GM21381 (cell line): ENCODE results near the gene SLC12A8.

Source experiments
- ATAC-seq: cut with Tn5 transposase; IDR thresholded peaks from one replicate; pipeline ENCODE4 v1.9.1; 2021; ENCODE audit warnings: mild to moderate bottlenecking, moderate library complexity; ENCODE audit not compliant: unreplicated experiment

SLC12A8 gene, protein sequence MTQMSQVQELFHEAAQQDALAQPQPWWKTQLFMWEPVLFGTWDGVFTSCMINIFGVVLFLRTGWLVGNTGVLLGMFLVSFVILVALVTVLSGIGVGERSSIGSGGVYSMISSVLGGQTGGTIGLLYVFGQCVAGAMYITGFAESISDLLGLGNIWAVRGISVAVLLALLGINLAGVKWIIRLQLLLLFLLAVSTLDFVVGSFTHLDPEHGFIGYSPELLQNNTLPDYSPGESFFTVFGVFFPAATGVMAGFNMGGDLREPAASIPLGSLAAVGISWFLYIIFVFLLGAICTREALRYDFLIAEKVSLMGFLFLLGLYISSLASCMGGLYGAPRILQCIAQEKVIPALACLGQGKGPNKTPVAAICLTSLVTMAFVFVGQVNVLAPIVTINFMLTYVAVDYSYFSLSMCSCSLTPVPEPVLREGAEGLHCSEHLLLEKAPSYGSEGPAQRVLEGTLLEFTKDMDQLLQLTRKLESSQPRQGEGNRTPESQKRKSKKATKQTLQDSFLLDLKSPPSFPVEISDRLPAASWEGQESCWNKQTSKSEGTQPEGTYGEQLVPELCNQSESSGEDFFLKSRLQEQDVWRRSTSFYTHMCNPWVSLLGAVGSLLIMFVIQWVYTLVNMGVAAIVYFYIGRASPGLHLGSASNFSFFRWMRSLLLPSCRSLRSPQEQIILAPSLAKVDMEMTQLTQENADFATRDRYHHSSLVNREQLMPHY

DNA sequence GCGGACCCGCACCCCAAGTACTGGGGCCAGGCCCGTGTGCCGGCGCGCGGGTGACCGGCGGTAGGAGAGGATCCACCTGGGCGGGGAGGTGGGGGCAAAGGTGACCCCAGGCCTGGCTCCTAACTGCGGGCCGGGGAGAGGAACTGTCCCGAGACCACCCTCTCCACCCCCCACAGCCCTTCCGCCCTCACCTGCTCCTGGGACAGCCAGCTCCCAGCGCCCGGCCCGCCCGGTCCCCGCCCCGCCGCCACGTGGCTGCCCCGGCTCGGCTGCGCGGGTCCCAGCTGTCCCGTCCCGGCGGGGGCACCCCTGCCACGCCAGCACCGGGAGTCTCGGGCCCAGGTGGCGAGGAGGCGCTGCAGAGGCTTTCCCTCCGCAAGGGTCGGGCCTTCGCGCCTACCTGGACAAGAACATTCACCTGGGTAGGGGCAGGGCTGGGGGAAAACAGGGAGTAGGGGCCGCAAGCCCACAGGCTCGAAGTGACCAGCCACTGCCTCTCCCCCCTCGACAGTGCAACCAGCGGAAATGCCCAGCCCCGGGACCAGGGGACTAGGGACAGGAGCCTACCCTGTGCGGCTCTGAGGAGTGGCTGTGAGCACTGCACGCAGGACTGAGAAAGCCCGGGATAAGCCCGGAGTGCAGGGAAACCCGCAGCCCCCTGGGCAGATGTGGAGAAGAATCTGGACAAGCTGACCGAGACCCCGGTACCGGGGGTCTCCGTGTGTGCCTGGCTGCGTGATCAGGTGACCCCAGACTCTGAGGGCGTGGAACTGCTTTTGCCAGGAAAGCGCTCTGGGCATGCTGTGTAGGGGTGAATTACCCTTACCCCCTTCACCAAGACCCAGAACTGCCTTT, at the start of gene SLC12A8:
Gene SLC12A8 (minus strand): TSS at position 240 of the 855 bp plus-strand sequence. CDS start 1,399 bp downstream, outside the sequence.
- no peak for ATAC-seq

DNA sequence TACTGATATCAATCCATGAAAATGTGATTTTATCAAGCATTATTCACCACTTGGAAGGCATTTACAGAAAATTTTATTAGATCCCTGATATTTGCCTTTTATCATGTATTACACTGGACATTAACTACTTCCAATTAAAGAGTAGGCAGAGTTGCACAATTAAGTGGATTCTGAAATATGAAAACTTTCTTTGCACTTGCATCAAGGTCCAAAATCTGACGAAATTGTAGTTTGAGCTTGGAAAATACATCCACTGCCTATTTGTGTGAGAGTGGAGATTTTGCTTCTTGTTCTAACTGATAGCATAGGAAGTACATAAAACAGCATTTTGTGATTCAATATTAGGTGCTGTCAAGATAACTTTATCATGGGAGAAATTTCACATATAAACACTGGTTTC, 49.6 kb upstream of the SLC12A8 start:
- ATAC-seq = no peak

DNA sequence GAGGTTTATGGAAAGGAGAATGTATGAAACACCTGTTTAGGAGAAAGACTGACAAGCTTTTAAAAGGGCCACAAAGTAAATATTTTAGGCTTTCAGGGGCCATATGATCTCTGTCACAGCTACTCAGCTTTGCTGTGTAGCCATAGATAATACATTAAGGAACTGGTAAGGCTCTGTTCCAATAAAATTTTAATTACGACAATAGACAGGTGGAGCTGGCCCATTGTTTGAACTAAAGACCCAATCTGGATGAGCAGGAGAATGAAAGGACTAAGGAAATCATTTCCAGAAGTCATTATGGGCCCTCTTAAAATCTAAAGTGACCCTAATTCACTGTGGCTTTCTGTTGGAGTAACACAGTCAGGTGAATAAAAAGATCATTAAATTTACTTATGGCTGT, 48.5 kb upstream of the SLC12A8 start:
- ATAC-seq = no peak

DNA sequence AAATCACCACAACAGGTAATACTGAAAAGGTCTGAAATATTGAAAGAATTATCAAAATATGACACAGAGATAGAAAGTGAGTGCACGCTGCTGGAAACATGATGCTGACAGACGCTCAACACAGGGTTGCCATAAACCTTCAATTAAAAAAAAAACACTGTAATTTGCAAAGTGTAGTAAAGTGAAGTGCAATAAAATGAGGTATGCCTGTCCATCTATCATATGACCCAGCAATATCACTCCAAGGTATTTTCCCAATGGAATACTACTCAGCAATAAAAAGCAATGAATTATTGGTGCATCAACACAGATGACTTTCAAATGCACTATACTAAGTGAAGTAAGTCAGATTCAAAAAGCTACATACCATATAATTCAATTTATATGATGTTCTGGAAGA, 47.6 kb upstream of the SLC12A8 start:
- ATAC-seq = no peak

DNA sequence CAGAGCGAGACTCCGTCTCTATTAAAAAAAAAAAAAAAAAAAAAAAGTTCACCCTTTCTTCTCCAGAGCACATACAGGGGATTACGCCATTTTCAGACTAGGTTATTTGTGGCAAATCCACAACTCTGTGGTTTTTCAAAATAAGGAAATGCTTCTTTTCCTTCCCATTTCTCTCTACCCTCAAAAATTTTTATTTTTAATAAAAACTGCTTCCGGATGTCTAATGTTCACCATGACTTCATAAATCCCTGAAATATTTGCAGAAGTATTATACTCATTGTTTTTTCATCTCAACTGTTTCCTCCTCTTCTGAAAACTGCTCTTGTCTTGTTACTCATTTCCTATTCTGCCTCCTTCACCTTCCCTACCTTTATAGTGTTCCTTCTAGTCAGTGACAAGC, 45.0 kb upstream of the SLC12A8 start:
- ATAC-seq = no peak

DNA sequence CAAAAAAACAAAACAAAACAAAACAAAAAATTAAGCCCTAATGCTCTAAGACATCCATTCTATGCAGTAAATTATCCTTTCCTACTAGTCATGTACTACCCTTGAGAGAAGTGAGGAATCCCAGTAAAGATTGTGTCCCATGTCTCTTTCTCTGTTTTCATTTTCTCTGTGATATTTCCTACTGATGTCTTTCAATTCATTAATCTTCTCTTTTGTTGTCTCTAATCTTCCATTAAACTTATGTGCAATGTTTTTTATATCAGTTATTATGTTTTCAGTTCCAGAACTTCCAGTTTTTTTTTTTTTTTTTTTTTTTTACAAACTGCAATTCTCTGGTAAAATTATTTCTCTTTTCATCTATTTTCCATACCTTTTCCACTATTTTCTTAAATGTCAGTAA, 44.1 kb upstream of the SLC12A8 start:
- no peak for ATAC-seq

DNA sequence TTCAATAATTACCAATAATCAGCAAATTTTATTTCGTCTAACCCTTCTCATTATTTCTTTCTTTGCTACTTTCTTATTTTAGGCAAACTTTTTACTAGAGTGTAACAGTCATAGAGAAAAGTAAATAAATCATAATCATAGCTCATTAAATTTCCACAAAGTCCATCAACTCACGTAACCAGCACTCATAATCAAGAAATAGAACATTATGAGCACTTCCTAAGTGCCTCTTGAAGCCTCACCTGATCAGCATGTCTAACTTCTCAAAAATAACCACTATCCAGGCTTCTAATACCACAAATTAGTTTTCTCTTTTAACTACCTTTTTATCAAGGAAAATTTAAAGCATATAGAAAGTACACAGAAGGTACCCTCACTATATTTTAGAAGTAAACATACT, 38.4 kb upstream of the SLC12A8 start:
- ATAC-seq = no peak

DNA sequence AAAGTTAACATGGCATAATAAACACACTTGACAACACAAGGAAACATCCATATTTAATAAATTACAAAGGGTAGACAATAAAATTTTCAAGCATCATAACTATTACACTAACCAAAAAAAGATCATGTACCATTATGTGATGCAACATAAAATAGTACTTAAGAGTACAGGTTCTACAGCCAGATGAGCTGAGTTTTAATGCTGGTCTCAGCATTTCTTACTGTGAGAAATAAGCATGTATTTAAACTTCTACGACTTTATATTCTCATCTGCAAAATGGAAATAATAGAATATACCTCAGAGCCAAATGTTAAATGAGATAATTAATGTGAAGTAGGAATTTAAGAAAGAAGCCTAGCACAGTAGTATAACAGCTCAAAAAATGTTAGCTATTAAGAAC, 33.7 kb upstream of the SLC12A8 start:
- no peak for ATAC-seq

DNA sequence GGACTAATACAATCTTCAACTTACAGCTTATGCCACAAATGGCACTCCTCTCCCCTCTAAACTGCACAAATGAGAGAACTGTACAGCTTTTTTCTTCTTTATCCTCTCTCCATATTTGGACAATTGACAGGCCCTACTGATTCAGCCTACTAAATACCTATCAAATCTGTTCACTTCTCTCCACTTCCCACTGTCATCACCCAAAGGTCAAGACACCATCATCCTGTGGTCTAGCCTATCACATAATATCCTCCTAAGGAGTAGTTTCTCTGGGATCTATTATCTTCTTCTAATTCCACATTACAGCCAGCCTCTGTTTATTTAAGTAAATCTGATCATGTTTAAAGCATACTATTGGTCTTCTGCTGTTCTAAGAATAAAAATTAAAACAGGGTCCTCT, 33.0 kb upstream of the SLC12A8 start:
- no peak for ATAC-seq

DNA sequence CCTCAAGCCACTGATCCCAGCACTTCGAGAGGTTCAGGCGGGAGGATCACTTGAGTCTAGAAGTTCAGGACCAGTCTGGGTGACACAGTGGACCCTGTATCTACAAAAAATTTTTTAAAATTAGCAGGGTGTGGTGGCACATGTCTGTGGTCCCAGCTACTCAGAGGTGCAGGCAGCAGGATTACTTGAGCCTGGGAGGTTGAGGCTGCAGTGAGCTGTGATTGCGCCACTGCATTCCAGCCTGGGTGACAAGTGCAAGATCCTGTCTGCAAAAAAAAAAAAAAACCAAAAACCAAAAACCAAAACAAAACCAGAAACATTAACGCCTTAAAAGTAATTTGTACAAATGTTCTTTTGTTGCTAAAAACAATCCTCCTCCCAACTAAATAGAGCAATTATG, 27.9 kb upstream of the SLC12A8 start:
- no peak for ATAC-seq

DNA sequence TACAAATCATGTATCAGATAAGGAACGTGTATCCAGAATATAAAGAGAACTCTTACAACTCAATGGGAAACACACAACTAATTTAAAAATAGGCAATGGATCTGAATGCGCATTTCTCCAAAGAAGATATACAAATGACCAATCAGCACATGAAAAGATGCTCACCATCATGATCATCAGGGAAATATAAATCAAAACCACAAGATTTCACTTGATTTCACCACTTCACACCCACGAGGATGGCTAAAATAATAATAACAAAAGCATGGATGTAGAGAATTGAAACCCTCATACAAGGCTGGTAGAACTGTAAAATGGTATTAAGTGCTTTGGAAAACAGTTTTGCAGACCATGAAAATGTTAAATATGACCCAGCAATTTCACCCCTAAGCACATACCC, 26.7 kb upstream of the SLC12A8 start:
- no peak for ATAC-seq

DNA sequence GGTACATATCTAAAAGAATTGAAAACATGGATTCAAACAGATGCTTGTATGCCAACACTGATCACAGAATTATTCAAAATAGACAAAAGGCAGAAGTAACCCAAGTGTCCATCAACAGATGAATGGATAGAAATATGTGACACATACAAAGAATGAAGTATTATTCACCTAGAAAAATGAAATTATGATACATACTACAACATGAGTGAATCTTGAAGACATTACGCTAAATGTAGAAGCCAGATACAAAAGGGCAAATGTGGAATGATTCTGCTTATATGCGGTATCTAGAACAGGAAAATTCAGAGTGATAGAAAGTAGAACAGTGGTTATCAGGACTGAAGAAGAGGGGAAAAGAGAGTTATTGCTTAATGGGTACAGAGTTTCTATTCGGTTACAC, 26.2 kb upstream of the SLC12A8 start:
- ATAC-seq = no peak

DNA sequence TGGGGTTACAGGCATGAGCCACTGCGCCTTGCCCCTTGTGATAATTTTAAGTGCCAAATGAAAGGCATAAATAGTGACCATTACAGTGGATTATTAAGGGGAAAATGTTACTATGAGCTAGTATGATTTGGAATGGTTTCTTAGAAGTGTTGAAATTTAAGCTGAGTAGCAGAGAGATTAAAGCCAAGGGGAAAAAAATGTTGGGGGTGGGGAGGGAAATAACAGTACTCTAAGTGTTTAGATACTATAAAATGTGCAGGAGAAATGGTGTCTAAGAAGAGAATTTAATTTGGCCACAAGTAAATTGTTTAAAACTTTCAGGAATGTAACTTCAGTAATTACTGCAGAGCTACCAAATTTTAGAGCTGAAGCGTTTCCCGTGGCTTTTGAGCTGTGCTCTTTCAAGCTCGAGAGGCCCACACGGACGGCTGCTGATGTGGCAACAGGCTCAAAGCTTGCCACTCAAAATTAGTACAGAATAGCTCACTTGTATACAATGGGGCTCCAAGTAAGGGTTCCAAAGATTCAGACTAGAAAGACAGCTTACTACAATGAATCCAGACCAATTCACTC, 23.9 kb upstream of the SLC12A8 start:
- no peak for ATAC-seq

DNA sequence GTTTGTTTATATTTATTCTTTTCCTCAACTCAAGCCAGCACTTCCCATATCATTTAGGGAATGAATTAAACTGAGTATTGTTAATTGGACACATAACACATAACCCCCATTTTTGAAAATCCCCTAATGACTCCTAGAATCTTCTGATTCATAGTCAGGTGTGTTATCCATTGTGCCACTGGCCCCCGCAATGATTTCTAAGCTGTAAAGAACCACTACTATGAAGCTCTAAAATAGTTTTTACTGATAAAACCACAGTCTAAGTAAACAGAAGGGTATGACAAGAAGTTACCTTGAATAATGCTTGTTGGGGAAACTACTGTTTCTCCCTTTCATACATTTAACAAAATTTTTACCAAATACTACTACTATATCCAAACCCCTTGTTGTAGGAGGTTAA, 22.3 kb upstream of the SLC12A8 start:
- ATAC-seq = no peak

DNA sequence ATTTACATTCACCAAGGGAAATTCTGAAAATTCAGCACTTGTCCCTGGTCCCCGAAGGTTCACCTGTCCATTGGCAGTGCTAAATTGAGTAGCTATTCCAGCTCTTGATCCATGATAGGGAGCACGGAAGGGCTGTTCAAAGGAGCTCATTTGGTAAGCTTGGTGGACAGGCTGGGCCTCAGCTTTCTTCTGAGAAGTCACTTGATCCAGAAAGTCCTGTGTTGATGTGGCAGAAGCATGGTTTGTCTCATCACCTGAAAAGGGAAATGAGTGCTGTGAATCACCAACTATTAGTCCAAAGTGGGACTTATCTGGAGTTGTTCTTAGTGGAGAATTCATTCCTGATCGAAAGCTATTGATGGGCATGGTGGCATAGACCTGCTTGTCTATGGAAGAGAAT, 19.9 kb upstream of the SLC12A8 start:
- no peak for ATAC-seq

DNA sequence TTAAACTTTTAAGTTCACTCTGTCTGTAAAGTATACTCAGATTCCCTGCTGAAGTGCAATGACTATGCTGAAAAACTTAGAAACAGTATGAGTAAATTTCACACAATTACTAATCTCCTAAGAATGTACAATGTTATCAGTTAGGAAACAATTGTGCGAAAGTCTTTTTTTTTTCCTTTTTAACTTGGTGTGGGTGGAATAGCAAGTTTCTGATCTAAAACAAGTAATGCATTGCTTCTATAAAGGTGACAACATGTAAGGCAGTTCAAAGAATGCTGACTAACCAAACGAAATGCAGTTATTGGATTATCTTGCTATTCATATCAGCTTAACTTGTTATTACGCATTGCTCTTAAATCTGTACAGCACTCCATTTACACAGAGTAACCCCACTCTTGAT, 19.3 kb upstream of the SLC12A8 start:
- no peak for ATAC-seq

DNA sequence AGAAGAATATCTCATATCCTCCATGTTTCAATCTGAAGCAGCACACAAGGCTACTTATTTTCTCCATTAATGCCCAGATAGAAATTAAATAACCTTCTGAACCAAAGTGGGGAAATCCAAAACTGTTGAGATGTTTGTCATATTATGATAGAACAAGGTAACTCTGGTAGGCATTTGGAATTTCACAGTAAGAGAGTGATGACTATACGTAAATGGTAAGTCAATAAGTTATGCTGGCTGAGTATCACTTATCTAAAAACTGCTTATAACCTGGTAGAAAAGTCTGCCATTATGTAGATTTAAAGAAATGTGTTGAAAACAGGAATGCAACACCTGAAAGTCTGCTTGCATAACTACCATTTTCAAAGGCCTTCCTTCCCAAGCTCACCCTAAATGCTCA, 17.2 kb upstream of the SLC12A8 start:
- no peak for ATAC-seq

DNA sequence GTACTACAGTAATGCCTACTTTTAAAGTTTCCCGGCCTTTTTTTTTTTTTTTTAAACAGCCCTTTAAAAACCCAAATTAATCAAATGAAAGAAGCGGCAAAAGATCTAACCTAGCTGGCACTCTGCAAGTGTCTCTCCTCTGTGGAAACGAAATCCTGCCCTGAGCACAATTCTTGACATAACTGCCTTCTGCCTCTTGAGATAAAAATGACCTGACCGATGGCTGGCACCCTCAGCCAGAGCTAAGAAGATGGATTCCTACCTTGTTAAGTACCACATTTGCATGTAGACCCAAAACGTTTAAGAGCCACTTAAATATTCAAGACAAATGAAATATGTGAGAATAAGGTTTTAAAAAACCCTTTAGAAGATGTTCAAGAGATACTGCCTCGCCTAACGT, 16.6 kb upstream of the SLC12A8 start:
- no peak for ATAC-seq

DNA sequence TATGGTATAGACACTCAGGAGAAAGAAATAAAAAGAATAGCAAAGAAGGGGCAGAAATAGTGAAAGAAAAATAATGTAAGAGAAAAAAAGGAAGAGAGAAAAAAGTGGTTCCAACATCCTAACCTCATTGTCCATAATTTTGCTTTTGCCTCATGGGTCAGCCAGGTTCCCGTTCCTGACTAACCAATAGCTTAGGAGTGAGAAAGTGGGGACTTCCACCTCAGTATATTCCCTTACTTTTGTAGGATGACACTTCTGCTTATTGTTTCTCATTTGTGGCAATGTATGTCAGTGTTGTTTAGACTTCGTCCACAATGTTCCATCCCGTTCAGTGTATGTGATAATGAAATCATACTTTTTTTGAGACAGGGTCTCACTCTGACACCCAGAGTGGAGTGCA, 9.3 kb upstream of the SLC12A8 start:
- no peak for ATAC-seq

DNA sequence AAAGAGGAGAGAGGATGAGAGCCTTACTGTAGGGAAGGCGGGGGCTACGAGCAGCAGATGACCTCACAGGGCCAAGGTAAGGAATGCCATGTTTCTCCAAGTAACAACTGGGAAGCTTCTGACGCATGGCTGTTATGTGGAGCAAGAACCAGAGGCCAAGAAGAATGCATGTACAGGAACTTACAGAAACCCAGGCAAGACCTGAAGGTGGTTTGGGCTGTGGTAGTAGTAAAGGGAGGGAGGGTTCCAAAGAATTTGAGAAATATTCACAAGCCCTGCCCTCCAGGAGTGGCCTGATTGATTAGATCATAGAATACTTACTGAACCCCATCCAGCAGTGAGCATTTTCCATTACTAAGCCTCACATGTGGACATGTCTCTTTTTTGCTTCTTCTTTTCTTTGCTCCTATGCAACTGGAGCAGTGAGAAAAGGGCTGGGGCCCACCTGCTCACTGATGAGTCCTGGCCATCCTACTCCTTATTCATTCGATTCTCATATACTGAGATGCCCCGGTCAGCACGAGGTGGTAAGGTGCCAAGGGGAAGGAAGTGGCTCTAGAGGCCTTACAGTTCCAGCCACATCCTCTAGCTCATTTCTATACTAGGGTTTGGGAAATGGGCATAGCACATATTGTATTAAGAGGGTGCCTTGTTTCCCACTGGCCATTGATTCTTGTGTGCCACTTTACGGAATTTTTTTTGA, 8.3 kb upstream of the SLC12A8 start:
- ATAC-seq = no peak

DNA sequence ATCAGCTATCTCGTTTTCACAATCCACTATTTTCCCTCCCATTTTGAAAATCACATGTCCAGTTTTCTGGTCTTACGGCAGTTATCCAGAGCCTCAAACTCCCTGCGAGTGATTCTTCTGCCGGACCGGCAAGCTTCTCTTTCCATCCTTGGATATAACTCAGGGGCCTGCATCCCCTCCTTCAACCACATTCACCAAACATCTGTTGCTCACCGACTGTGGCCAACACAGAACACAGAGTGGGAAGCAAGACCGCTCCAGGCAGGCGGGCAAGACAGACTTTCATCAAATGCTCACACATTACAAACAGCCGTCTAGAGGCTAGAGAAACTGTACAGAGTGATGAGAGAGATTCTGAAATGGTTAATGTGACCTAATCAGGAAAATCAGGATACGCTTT, 7.6 kb upstream of the SLC12A8 start:
- no peak for ATAC-seq
